ENCODE measurements around the gene PRSS38. TPM values are rescaled to one million over a fixed set of nuclear protein-coding genes. Genes with fewer than 3 reads are reported as not detected.

PRSS38 gene
- total RNA-seq, 1 experiment from 2014 or later: not detected

DNA sequence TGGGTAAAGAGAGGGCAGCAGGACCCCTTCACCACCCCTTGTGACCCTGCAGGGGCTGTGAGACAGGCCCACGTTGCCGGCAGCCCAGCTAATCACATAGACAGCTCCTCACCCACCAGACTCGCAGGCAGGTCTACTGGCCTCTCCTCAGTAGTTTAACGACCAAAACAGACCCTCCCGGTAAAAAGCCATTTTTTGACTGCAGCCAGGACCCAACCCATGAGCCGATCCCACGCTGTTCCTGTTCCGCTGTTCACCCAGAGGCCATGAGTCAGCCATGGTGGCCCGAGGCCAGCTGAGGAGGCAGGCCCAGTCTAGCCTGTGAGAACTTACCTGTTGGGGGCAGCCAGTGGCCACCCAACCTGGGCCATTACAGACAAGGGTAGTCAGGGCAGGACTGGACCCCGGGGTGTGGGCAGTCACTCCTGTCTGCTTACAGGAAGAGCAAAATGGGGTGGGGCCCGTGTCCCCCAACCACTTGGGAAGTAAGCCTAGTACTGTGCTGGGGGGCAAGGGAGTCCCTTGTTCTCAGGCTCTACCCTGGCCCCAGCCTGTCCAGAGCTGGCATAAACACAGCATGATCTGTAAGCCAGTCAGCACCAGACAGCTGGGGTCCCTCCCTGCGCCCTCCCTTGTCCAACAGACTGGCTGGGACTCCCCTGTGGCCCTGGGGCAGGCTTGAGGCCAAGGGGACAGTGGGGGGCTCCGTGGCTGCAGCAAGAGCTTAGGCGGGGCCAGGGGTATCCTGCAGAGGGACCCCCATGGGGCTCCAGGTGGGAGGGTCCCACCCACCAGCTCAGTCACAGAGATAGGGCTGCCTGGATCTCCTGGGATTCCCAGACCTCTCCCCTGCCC lies 70.4 kb downstream of the PRSS38 start:
- ChIA-PET CTCF (no interaction called here), RAD21 (ENCODE audit: low non-redundant PET in 1 of 2, low total read pairs in 2 of 2, uncharacterized antibody in 2 of 2, unreplicated experiment in 2 of 2) (interaction anchor here in 1 of 2 experiments (0.6 kb wide), 1 partner anchor 121 kb away, joined by 3 read pairs; no protein-coding TSS in a partner anchor), POLR2A (no interaction called here)
- peak overlapping the region; percentile 49 for H3K9ac ChIP-seq (ENCODE audit: low read length)
- H3K9me3 ChIP-seq (ENCODE audit: control insufficient read depth in 1 of 2, insufficient read depth in 1 of 2, low read depth in 1 of 2, low read length in 2 of 2): no peaks in the 10 kb centered on the region
- H3K36me3 ChIP-seq (ENCODE audit: control insufficient read depth in 1 of 2, insufficient read depth in 2 of 2, low read length in 2 of 2): no peaks in the 10 kb centered on the region
- intact Hi-C loops (cut with micrococcal nuclease): no loop called here
- TF ChIP-seq POLR2A (IDR thresholded peaks at IDR 0.05; ENCODE audit: borderline replicate concordance, extremely low read depth, insufficient read depth, insufficient read length) (no peak), EGR1 (IDR thresholded peaks at IDR 0.05; ENCODE audit: low read depth) (no peak), JUND (IDR thresholded peaks at IDR 0.05) (no peak), POLR2AphosphoS5 (IDR thresholded peaks at IDR 0.05; ENCODE audit: low read depth, low read length) (peak; percentile 62; the same call in 1 of the 2 replicates), SIN3A (IDR thresholded peaks at IDR 0.05; ENCODE audit: low read depth) (no peak), ELF1 (IDR thresholded peaks at IDR 0.05; ENCODE audit: borderline replicate concordance, low read depth) (no peak), EZH2 (IDR thresholded peaks at IDR 0.05) (no peak), RAD21 (IDR thresholded peaks at IDR 0.05; ENCODE audit: low read depth) (no peak), ZFX (IDR thresholded peaks at IDR 0.05) (peak; percentile 32; the same call in 1 of the 2 replicates), CBX3 (IDR thresholded peaks at IDR 0.05; ENCODE audit: low read depth) (no peak), SP1 (IDR thresholded peaks at IDR 0.05; ENCODE audit: low read depth) (no peak), FOSL1 (IDR thresholded peaks at IDR 0.05; ENCODE audit: low read depth) (no peak), YY1 (IDR thresholded peaks at IDR 0.05; ENCODE audit: extremely low read depth, insufficient replicate concordance, low read depth, low read length) (peak; percentile 73)
- TF ChIP-seq, protein P1, sequence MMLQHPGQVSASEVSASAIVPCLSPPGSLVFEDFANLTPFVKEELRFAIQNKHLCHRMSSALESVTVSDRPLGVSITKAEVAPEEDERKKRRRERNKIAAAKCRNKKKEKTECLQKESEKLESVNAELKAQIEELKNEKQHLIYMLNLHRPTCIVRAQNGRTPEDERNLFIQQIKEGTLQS (IDR thresholded peaks at IDR 0.05): no peak
- TF ChIP-seq, protein P2, sequence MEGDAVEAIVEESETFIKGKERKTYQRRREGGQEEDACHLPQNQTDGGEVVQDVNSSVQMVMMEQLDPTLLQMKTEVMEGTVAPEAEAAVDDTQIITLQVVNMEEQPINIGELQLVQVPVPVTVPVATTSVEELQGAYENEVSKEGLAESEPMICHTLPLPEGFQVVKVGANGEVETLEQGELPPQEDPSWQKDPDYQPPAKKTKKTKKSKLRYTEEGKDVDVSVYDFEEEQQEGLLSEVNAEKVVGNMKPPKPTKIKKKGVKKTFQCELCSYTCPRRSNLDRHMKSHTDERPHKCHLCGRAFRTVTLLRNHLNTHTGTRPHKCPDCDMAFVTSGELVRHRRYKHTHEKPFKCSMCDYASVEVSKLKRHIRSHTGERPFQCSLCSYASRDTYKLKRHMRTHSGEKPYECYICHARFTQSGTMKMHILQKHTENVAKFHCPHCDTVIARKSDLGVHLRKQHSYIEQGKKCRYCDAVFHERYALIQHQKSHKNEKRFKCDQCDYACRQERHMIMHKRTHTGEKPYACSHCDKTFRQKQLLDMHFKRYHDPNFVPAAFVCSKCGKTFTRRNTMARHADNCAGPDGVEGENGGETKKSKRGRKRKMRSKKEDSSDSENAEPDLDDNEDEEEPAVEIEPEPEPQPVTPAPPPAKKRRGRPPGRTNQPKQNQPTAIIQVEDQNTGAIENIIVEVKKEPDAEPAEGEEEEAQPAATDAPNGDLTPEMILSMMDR (IDR thresholded peaks at IDR 0.05 in 2 of 3, conservative IDR thresholded peaks at IDR 0.05 in 1 of 3; ENCODE audit: borderline replicate concordance in 1 of 3, insufficient read depth in 1 of 3, low read depth in 2 of 3, low read length in 2 of 3): no peak
- TF ChIP-seq, protein P3, sequence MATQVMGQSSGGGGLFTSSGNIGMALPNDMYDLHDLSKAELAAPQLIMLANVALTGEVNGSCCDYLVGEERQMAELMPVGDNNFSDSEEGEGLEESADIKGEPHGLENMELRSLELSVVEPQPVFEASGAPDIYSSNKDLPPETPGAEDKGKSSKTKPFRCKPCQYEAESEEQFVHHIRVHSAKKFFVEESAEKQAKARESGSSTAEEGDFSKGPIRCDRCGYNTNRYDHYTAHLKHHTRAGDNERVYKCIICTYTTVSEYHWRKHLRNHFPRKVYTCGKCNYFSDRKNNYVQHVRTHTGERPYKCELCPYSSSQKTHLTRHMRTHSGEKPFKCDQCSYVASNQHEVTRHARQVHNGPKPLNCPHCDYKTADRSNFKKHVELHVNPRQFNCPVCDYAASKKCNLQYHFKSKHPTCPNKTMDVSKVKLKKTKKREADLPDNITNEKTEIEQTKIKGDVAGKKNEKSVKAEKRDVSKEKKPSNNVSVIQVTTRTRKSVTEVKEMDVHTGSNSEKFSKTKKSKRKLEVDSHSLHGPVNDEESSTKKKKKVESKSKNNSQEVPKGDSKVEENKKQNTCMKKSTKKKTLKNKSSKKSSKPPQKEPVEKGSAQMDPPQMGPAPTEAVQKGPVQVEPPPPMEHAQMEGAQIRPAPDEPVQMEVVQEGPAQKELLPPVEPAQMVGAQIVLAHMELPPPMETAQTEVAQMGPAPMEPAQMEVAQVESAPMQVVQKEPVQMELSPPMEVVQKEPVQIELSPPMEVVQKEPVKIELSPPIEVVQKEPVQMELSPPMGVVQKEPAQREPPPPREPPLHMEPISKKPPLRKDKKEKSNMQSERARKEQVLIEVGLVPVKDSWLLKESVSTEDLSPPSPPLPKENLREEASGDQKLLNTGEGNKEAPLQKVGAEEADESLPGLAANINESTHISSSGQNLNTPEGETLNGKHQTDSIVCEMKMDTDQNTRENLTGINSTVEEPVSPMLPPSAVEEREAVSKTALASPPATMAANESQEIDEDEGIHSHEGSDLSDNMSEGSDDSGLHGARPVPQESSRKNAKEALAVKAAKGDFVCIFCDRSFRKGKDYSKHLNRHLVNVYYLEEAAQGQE (IDR thresholded peaks at IDR 0.05; ENCODE audit: low read depth): no peak
- no TSS peak for BruUV-seq (replicated peaks)
- H4K20me1 ChIP-seq (ENCODE audit: insufficient read depth): no peaks in the 10 kb centered on the region
- peak overlapping the region in 1 of 2 experiments; percentile 37; a peak in 3 of 4 replicates for H3K4me3 ChIP-seq (replicated peaks in 1 of 2; ENCODE audit: low read depth in 1 of 2, low read length in 2 of 2)
- DNase-seq (ENCODE audit: low read depth, low spot score): peak; percentile 49
- H3K79me2 ChIP-seq (ENCODE audit: insufficient read depth, low read length): no peaks in the 10 kb centered on the region
- H3K9me2 ChIP-seq (ENCODE audit: insufficient read depth): no peaks in the 10 kb centered on the region
- no peaks in the 10 kb centered on the region for H3K27me3 ChIP-seq (ENCODE audit: insufficient read depth, low read length)
- peak overlapping the region; percentile 54 for H3K27ac ChIP-seq (ENCODE audit: low read depth, low read length)
- ATAC-seq: peak; percentile 89
- H3K4me1 ChIP-seq (ENCODE audit: control insufficient read depth in 1 of 2, insufficient read depth in 2 of 2, low read length in 2 of 2): peaks cover 10 to 15% of the 10 kb centered on the region in 2 experiments
- peak overlapping the region; percentile 68 for H3K4me2 ChIP-seq (ENCODE audit: low read length)
- peak overlapping the region; percentile 77 for H2AFZ ChIP-seq (ENCODE audit: low read depth, low read length, poor library complexity, severe bottlenecking)
